ENCODE data around the gene CCDC200.
A peak's percentile ranks its signal among the peaks of the same experiment; 100 is the strongest.

Gene CCDC200

DNA sequence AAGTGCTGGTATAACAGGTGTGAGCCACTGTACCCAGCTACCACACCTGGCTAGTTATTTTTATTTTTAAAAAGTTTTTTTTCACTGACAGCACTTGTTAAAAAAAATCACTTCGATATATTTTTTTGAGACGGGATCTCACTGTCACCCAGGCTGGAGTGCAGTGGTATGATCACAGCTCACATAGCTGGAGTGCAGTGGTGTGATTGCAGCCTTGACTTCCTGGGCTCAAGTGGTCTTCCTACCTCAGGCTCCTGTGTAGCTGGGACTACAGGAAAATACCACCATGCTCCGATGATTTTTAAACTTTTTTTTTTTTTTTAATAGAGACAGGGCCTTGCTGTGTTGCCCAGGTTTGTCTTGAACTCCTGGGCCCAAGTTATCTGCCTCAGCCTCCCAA lies 44.5 kb downstream of the CCDC200 start (continued):
- TF ChIP-seq, protein P1, sequence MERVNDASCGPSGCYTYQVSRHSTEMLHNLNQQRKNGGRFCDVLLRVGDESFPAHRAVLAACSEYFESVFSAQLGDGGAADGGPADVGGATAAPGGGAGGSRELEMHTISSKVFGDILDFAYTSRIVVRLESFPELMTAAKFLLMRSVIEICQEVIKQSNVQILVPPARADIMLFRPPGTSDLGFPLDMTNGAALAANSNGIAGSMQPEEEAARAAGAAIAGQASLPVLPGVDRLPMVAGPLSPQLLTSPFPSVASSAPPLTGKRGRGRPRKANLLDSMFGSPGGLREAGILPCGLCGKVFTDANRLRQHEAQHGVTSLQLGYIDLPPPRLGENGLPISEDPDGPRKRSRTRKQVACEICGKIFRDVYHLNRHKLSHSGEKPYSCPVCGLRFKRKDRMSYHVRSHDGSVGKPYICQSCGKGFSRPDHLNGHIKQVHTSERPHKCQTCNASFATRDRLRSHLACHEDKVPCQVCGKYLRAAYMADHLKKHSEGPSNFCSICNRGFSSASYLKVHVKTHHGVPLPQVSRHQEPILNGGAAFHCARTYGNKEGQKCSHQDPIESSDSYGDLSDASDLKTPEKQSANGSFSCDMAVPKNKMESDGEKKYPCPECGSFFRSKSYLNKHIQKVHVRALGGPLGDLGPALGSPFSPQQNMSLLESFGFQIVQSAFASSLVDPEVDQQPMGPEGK (tag by site-specific recombination; IDR thresholded peaks at IDR 0.05): no peak
- TF ChIP-seq MYNN (tag by site-specific recombination; IDR thresholded peaks at IDR 0.05; ENCODE audit: borderline replicate concordance): no peak
- no peak for TF ChIP-seq ZNF335 (tag by site-specific recombination; conservative IDR thresholded peaks at IDR 0.05)

DNA sequence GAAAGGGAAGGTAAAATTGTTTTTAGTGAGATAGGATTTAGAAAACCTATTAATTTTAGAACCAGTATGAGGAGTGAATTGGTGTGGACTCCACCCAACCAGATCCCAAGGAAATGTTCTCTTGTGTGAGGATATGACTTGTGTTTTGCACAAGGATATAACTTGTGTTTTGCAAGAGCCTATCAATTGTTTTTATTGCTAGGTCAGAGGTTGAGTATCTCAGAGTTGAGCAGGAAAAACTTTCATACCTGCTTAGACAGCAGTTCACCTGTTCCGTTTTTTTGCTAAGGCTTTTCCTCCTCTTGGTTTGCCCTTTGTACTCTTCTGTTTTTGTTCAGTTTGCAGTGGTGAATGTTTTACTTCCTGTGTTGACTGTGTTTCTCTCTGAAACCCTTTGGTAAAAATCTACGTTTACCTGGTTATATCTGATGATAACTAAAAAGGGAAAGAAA lies 52.3 kb downstream of the CCDC200 start:
- Histone ChIP-seq H3K4me3 (ENCODE audit: low read depth, low read length) (no peak overlapping the region), H3K9me3 (ENCODE audit: control insufficient read depth, insufficient read depth, low read depth, low read length) (no peaks in the 10 kb centered on the region), H3K36me3 (ENCODE audit: control insufficient read depth in 2 of 2, insufficient read depth in 1 of 2, low read length in 2 of 2) (peaks cover 37 to 59% of the 10 kb centered on the region in 2 experiments), H3K4me1 (ENCODE audit: control insufficient read depth, insufficient read depth, low read length) (peaks cover 4% of the 10 kb centered on the region; the same call in 1 of the 2 replicates), H3K27ac (ENCODE audit: extremely low read depth, low read depth, low read length) (no peak overlapping the region)
- ChIA-PET CTCF (interaction anchor here (0.6 to 0.7 kb wide), 2 partner anchors 24 to 709 kb away, joined by 3 read pairs; no protein-coding TSS in a partner anchor), POLR2A (no interaction called here)
- TF ChIP-seq ZNF133 (tag by site-specific recombination; IDR thresholded peaks at IDR 0.05) (no peak), ZNF658 (tag by site-specific recombination; IDR thresholded peaks at IDR 0.05) (no peak), ZNF311 (tag by site-specific recombination; IDR thresholded peaks at IDR 0.05; ENCODE audit: borderline replicate concordance) (no peak), ZNF324 (tag by site-specific recombination; IDR thresholded peaks at IDR 0.05) (no peak), RBAK (tag by site-specific recombination; IDR thresholded peaks at IDR 0.05) (no peak), SP3 (tag by site-specific recombination; IDR thresholded peaks at IDR 0.05) (no peak)
- TF ChIP-seq, protein P2, sequence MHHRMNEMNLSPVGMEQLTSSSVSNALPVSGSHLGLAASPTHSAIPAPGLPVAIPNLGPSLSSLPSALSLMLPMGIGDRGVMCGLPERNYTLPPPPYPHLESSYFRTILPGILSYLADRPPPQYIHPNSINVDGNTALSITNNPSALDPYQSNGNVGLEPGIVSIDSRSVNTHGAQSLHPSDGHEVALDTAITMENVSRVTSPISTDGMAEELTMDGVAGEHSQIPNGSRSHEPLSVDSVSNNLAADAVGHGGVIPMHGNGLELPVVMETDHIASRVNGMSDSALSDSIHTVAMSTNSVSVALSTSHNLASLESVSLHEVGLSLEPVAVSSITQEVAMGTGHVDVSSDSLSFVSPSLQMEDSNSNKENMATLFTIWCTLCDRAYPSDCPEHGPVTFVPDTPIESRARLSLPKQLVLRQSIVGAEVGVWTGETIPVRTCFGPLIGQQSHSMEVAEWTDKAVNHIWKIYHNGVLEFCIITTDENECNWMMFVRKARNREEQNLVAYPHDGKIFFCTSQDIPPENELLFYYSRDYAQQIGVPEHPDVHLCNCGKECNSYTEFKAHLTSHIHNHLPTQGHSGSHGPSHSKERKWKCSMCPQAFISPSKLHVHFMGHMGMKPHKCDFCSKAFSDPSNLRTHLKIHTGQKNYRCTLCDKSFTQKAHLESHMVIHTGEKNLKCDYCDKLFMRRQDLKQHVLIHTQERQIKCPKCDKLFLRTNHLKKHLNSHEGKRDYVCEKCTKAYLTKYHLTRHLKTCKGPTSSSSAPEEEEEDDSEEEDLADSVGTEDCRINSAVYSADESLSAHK (tag by site-specific recombination; IDR thresholded peaks at IDR 0.05): no peak
- TF ChIP-seq, protein P3, sequence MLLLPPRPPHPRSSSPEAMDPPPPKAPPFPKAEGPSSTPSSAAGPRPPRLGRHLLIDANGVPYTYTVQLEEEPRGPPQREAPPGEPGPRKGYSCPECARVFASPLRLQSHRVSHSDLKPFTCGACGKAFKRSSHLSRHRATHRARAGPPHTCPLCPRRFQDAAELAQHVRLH (tag by site-specific recombination; IDR thresholded peaks at IDR 0.05): no peak
- TF ChIP-seq, protein P4, sequence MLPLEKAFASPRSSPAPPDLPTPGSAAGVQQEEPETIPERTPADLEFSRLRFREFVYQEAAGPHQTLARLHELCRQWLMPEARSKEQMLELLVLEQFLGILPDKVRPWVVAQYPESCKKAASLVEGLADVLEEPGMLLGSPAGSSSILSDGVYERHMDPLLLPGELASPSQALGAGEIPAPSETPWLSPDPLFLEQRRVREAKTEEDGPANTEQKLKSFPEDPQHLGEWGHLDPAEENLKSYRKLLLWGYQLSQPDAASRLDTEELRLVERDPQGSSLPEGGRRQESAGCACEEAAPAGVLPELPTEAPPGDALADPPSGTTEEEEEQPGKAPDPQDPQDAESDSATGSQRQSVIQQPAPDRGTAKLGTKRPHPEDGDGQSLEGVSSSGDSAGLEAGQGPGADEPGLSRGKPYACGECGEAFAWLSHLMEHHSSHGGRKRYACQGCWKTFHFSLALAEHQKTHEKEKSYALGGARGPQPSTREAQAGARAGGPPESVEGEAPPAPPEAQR (tag by site-specific recombination; IDR thresholded peaks at IDR 0.05): no peak

DNA sequence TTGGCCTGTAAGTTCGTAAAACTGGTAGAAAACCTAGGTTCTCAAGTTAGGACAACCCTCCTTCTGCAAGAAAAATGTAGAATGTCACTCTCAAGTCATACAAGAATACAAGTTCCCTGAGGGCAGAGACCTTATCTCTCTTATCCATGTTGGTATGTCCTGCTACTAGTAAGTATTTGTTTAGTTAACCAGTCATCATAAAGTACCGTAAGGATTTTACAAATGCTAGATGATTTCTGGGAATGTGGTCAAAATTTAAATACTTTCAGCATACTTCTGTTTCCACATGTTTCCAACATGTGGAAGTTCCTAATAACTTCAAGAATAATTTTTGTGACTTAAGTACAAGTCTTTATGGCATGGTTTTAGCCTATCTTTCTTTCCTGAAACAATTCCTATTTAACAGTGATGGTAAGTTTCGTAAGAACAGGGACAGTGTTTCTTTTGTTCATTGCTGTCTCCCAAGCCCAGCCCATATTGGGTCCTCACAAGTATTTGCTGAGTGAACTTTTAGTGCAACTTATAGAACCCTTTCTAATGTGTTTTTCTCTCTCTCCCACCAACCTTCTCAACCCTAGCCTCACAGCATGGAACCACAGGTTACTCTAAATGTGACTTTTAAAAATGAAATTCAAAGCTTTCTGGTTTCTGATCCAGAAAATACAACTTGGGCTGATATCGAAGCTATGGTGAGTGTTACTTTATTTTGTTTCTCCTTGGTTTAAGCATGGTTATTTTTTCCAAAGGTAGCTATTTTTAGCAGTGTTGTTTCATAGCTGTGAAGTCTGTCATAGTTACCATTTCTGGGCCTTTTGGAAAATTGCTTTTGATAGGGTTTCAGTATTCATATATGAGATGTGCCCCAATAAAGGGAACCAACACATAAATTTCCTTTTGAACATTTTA lies 53.0 kb downstream of the CCDC200 start:
- no peak overlapping the region for H3K4me3 ChIP-seq (ENCODE audit: low read depth, low read length)
- H3K36me3 ChIP-seq (ENCODE audit: control insufficient read depth in 2 of 2, insufficient read depth in 1 of 2, low read length in 2 of 2): peaks cover 32 to 55% of the 10 kb centered on the region in 2 experiments
- ChIA-PET CTCF (interaction anchor here (0.6 kb wide), 2 partner anchors 25 to 174 kb away, joined by 3 read pairs; no protein-coding TSS in a partner anchor), POLR2A (no interaction called here)
- H3K9me3 ChIP-seq (ENCODE audit: control insufficient read depth, insufficient read depth, low read depth, low read length): no peaks in the 10 kb centered on the region
- no peak overlapping the region for H3K27ac ChIP-seq (ENCODE audit: extremely low read depth, low read depth, low read length)
- peak; percentile 52; the same call in 1 of the 2 replicates for TF ChIP-seq ZNF664 (tag by site-specific recombination; IDR thresholded peaks at IDR 0.05)
- TF ChIP-seq, protein P5, sequence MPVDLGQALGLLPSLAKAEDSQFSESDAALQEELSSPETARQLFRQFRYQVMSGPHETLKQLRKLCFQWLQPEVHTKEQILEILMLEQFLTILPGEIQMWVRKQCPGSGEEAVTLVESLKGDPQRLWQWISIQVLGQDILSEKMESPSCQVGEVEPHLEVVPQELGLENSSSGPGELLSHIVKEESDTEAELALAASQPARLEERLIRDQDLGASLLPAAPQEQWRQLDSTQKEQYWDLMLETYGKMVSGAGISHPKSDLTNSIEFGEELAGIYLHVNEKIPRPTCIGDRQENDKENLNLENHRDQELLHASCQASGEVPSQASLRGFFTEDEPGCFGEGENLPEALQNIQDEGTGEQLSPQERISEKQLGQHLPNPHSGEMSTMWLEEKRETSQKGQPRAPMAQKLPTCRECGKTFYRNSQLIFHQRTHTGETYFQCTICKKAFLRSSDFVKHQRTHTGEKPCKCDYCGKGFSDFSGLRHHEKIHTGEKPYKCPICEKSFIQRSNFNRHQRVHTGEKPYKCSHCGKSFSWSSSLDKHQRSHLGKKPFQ (tag by site-specific recombination; IDR thresholded peaks at IDR 0.05): no peak
- no peak for TF ChIP-seq ZNF223 (tag by site-specific recombination; IDR thresholded peaks at IDR 0.05)
- TF ChIP-seq YY2 (tag by site-specific recombination; IDR thresholded peaks at IDR 0.05): no peak
- no peak for TF ChIP-seq ZNF660 (tag by site-specific recombination; IDR thresholded peaks at IDR 0.05)
- no peak for TF ChIP-seq ZNF184 (tag by site-specific recombination; IDR thresholded peaks at IDR 0.05)
- TF ChIP-seq ZNF544 (tag by site-specific recombination; IDR thresholded peaks at IDR 0.05): no peak
- no peak for TF ChIP-seq ZNF747 (tag by site-specific recombination; IDR thresholded peaks at IDR 0.05)
- H3K4me1 ChIP-seq (ENCODE audit: control insufficient read depth, insufficient read depth, low read length): peaks cover 4% of the 10 kb centered on the region; the same call in 1 of the 2 replicates

Data from HEK293 (cell line).